ENCODE data around the gene SMG9. TPM values are rescaled to one million over a fixed set of nuclear protein-coding genes. Genes with fewer than 3 reads are reported as not detected.

Gene SMG9
- total and polyA plus RNA-seq, 2 of the 13 experiments (the other 11 are each of a cell fraction or from before 2014, with no cell fraction given) = 16.1 to 18.7 TPM

- no peak for TF ChIP-seq NAIF1 (CRISPR knock-in tag; IDR thresholded peaks at IDR 0.05; ENCODE audit: borderline replicate concordance)
- TF ChIP-seq ZSCAN30 (CRISPR knock-in tag; IDR thresholded peaks at IDR 0.05) = no peak
- no peak for TF ChIP-seq FOXM1 (CRISPR knock-in tag; IDR thresholded peaks at IDR 0.05)
- TF ChIP-seq MZF1 (CRISPR knock-in tag; IDR thresholded peaks at IDR 0.05; ENCODE audit: borderline replicate concordance) = no peak
- no peak for TF ChIP-seq SETDB1 (CRISPR knock-in tag; IDR thresholded peaks at IDR 0.05; ENCODE audit: borderline replicate concordance)
- TF ChIP-seq SMARCC2 (IDR thresholded peaks at IDR 0.05) = no peak
- no peak for TF ChIP-seq ZBTB20 (CRISPR knock-in tag; IDR thresholded peaks at IDR 0.05; ENCODE audit: borderline replicate concordance, low read depth)
- TF ChIP-seq ZEB1 (IDR thresholded peaks at IDR 0.05; ENCODE audit: insufficient replicate concordance, low read depth) = peak; percentile 38
- no peak for TF ChIP-seq ZNF878 (CRISPR knock-in tag; IDR thresholded peaks at IDR 0.05)
- TF ChIP-seq NR1H2 (CRISPR knock-in tag; IDR thresholded peaks at IDR 0.05; ENCODE audit: borderline replicate concordance, low read depth) = no peak
- no peak for TF ChIP-seq ZNF235 (CRISPR knock-in tag; IDR thresholded peaks at IDR 0.05; ENCODE audit: borderline replicate concordance)
- peak; percentile 62 for TF ChIP-seq FOSL2 (CRISPR knock-in tag; IDR thresholded peaks at IDR 0.05)
- peak; percentile 45; the same call in 1 of the 2 replicates for TF ChIP-seq ARID5B (CRISPR knock-in tag; IDR thresholded peaks at IDR 0.05)
- TF ChIP-seq TFDP2 (CRISPR knock-in tag; IDR thresholded peaks at IDR 0.05) = no peak
- TF ChIP-seq MED8 (CRISPR knock-in tag; IDR thresholded peaks at IDR 0.05; ENCODE audit: insufficient replicate concordance) = no peak
- no peak for TF ChIP-seq ZFP90 (CRISPR knock-in tag; IDR thresholded peaks at IDR 0.05; ENCODE audit: borderline replicate concordance)
- no peak for TF ChIP-seq ZNF224 (CRISPR knock-in tag; IDR thresholded peaks at IDR 0.05)
- TF ChIP-seq PHF5A (CRISPR knock-in tag; IDR thresholded peaks at IDR 0.05; ENCODE audit: low read depth, unreplicated experiment) = no peak
- TF ChIP-seq SMARCE1 (IDR thresholded peaks at IDR 0.05; ENCODE audit: borderline replicate concordance) = no peak
- no peak for TF ChIP-seq RNF2 (conservative IDR thresholded peaks at IDR 0.05; ENCODE audit: low read depth)
- no peak for TF ChIP-seq ZBTB44 (CRISPR knock-in tag; IDR thresholded peaks at IDR 0.05)
- TF ChIP-seq TP53 (CRISPR knock-in tag; conservative IDR thresholded peaks at IDR 0.05) = no peak
- TF ChIP-seq PHB2 (IDR thresholded peaks at IDR 0.05; ENCODE audit: partially characterized antibody) = no peak
- TF ChIP-seq BRCA1 (CRISPR knock-in tag; IDR thresholded peaks at IDR 0.05) = no peak
- TF ChIP-seq JUNB (CRISPR knock-in tag; IDR thresholded peaks at IDR 0.05; ENCODE audit: borderline replicate concordance) = no peak
- TF ChIP-seq PRPF4 (IDR thresholded peaks at IDR 0.05; ENCODE audit: low read depth, low read length, poor library complexity, severe bottlenecking) = no peak
These were observed 50.6 kb downstream of the SMG9 start (continued) for GRCh38 chr19:43704002-43704705.

Measured in HepG2 (cell line).